Smooth muscle cell (in vitro differentiated cells): ENCODE measurements around the gene GLT1D1. TPM values are rescaled to one million over a fixed set of nuclear protein-coding genes. Genes with fewer than 3 reads are reported as not detected.

Experiments
- DNase-seq: peaks from one replicate; lab custom pipeline; 2025; ENCODE audit not compliant: unreplicated experiment; lab: John Stamatoyannopoulos, UW
- H2AFZ ChIP-seq: fragments of 200-600 bp; sonication (generic); 2 replicates; pipeline ENCODE4 v1.6.0; 2016; ENCODE audit warnings: antibody characterized with exemption, low read depth, mild to moderate bottlenecking
- H3F3A ChIP-seq: fragments of 200-600 bp; sonication (generic); 2 replicates; pipeline ENCODE4 v1.6.0; 2017; ENCODE audit warnings: antibody characterized with exemption, low read depth
- H3K27ac ChIP-seq: fragments of 200-600 bp; sonication (generic); 2 replicates; pipeline ENCODE4 v1.5.1; 2016; ENCODE audit warnings: low read depth, mild to moderate bottlenecking
- H3K27me3 ChIP-seq: fragments of 200-600 bp; sonication (generic); 2 replicates; pipeline ENCODE4 v1.6.1; 2016; ENCODE audit warnings: low read depth, mild to moderate bottlenecking
- H3K36me3 ChIP-seq: fragments of 200-600 bp; sonication (generic); 2 replicates; pipeline ENCODE4 v1.5.1; 2016; ENCODE audit warnings: low read depth
- H3K4me1 ChIP-seq: fragments of 200-600 bp; sonication (generic); 2 replicates; pipeline ENCODE4 v1.5.1; 2016; ENCODE audit warnings: low read depth
- H3K4me2 ChIP-seq: fragments of 200-600 bp; sonication (generic); 2 replicates; pipeline ENCODE4 v1.6.0; 2016; ENCODE audit warnings: mild to moderate bottlenecking
- H3K4me3 ChIP-seq: fragments of 200-600 bp; sonication (generic); 2 replicates; pipeline ENCODE4 v1.5.1; 2016; ENCODE audit warnings: mild to moderate bottlenecking
- H3K79me2 ChIP-seq: fragments of 200-600 bp; sonication (generic); 2 replicates; pipeline ENCODE4 v1.6.0; 2016; ENCODE audit warnings: low read depth, mild to moderate bottlenecking
- H3K9ac ChIP-seq: fragments of 200-600 bp; sonication (generic); 2 replicates; pipeline ENCODE4 v1.6.0; 2016; ENCODE audit warnings: low read depth
- H3K9me3 ChIP-seq: fragments of 200-600 bp; sonication (generic); replicated peaks from 2 replicates; pipeline ENCODE4 v1.5.1; 2016; ENCODE audit warnings: low read depth
- H4K20me1 ChIP-seq: fragments of 200-600 bp; sonication (generic); 2 replicates; pipeline ENCODE4 v1.6.0; 2016; ENCODE audit warnings: low read depth
- CTCF ChIP-seq: fragments of 200-600 bp; sonication (generic); IDR thresholded peaks from 2 replicates; pipeline ENCODE4 v1.5.1; 2017; ENCODE audit warnings: borderline replicate concordance, mild to moderate bottlenecking, antibody characterized with exemption; ENCODE audit not compliant: insufficient read depth, poor library complexity, severe bottlenecking
- WGBS: methylation state at CpG from one replicate; pipeline ENCODE4 v1.1.7; 2016; ENCODE audit warnings: low lambda C conversion rate; 5-methylcytosine and 5-hydroxymethylcytosine counted together
- polyA plus RNA-seq: library from polyadenylated mRNA; unstranded; fragments of >200 nt; fragmentation: Nextera tagmentation; extraction: Ambion mirVana; gene quantifications from 2 replicates; pipeline ENCODE4 v1.2.1, GENCODE V29; 2016
- total RNA-seq: library from RNA; depleted of rRNA; stranded (reverse); fragments of >200 nt; gene quantifications from 2 replicates; pipeline ENCODE4 v1.2.3, GENCODE V29; 2014

The GLT1D1 gene
- total and polyA plus RNA-seq, 2 experiments from 2014 or later: 0.07 to 0.18 TPM

GRCh38 chr12:128867466-128867865 lies 14.2 kb downstream of the GLT1D1 start:
- Histone ChIP-seq H3K4me1 (no peaks in the 10 kb centered on the region), H3K4me2 (no peak overlapping the region), H2AFZ (no peak overlapping the region), H3K36me3 (no peaks in the 10 kb centered on the region), H3K79me2 (no peaks in the 10 kb centered on the region), H3F3A (no peaks in the 10 kb centered on the region), H3K27me3 (no peaks in the 10 kb centered on the region), H3K27ac (no peak overlapping the region), H3K9me3 (no peaks in the 10 kb centered on the region), H4K20me1 (no peaks in the 10 kb centered on the region), H3K4me3 (no peak overlapping the region), H3K9ac (no peak overlapping the region)
- no peak for DNase-seq
- WGBS: 92% methylated on average over 13 of the region's 13 CpGs
- no peak for TF ChIP-seq CTCF

DNA sequence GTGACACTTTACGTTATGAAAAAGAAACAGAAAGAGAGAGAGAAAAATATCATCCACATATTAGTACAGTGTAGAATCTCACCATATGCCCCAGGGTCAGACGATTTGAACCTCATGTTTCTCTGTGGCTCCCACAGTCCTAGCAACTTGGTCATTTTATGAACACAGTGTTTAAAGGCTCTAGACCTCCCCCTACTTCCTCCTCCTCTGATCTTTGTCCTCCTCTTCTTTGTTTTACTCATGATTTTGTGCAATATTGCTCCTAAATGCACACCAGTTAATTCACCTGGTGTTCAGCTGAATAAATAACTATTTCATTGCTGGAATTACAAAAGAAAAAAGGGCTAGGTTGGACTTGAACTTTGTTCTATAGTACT lies 18.2 kb downstream of the GLT1D1 start:
- Histone ChIP-seq H3K4me2 (no peak overlapping the region), H3K4me3 (no peak overlapping the region), H3F3A (no peaks in the 10 kb centered on the region), H3K27ac (no peak overlapping the region), H3K9me3 (peaks cover 3% of the 10 kb centered on the region), H4K20me1 (no peaks in the 10 kb centered on the region), H3K79me2 (no peaks in the 10 kb centered on the region), H3K4me1 (no peaks in the 10 kb centered on the region), H3K36me3 (no peaks in the 10 kb centered on the region), H2AFZ (no peak overlapping the region), H3K27me3 (no peaks in the 10 kb centered on the region), H3K9ac (no peak overlapping the region)
- DNase-seq: no peak
- WGBS: 60% methylated on average over 2 of the region's 2 CpGs
- no peak for TF ChIP-seq CTCF

GRCh38 chr12:128872303-128872702 lies 19.0 kb downstream of the GLT1D1 start:
- H3K9me3 ChIP-seq: peaks cover 3% of the 10 kb centered on the region
- H2AFZ ChIP-seq: no peak overlapping the region
- H3K9ac ChIP-seq: no peak overlapping the region
- H3K79me2 ChIP-seq: no peaks in the 10 kb centered on the region
- DNase-seq: no peak
- H3K27me3 ChIP-seq: no peaks in the 10 kb centered on the region
- no peaks in the 10 kb centered on the region for H3K36me3 ChIP-seq
- no peak for TF ChIP-seq CTCF
- H3K4me1 ChIP-seq: no peaks in the 10 kb centered on the region
- H3K27ac ChIP-seq: no peak overlapping the region
- no peak overlapping the region for H3K4me3 ChIP-seq
- H4K20me1 ChIP-seq: no peaks in the 10 kb centered on the region
- 90% methylated on average over 5 of the region's 5 CpGs for WGBS
- no peak overlapping the region for H3K4me2 ChIP-seq
- H3F3A ChIP-seq: no peaks in the 10 kb centered on the region

DNA sequence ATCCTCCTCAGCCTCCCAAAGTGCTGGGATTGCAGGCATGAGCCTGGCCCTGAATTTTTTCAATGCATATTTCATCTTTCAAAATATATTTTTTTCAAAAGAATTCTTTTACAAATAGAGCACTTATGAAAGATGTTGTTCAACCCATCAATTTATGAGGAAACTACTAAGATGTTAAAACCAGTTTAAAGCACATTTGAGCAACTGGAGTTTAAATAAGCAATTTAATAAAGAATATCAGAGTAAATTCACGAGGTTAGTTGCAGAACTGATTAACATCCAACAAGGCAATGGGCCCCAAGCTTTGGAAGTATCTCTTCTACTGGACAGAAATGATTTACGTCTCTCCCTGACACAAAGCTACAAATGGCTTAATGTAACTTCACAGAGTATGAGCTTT lies 23.3 kb downstream of the GLT1D1 start:
- no peak overlapping the region for H3K4me3 ChIP-seq
- H3K9me3 ChIP-seq: peaks cover 3% of the 10 kb centered on the region
- TF ChIP-seq CTCF: no peak

More for the DNA sequence above, 23.3 kb downstream of the GLT1D1 start:
- no peak overlapping the region for H2AFZ ChIP-seq
- no peaks in the 10 kb centered on the region for H3K36me3 ChIP-seq
- no peaks in the 10 kb centered on the region for H3K4me1 ChIP-seq
- no peak for DNase-seq
- H3K4me2 ChIP-seq: no peak overlapping the region
- WGBS: 73% methylated on average over 2 of the region's 2 CpGs
- H3K9ac ChIP-seq: no peak overlapping the region
- H3K27me3 ChIP-seq: no peaks in the 10 kb centered on the region
- no peaks in the 10 kb centered on the region for H3F3A ChIP-seq
- no peak overlapping the region for H3K27ac ChIP-seq
- no peaks in the 10 kb centered on the region for H4K20me1 ChIP-seq
- no peaks in the 10 kb centered on the region for H3K79me2 ChIP-seq
